NOMO-1 (cell line): ENCODE results near the gene ASTN2.

Source experiments
- DNase-seq, 2 experiments: peaks; one replicate each; lab custom pipeline; 2025; ENCODE audit not compliant: unreplicated experiment in 2 of 2; lab: John Stamatoyannopoulos, UW

Gene ASTN2

GRCh38 chr9:116653348-116654058 lies 761.4 kb downstream of the ASTN2 start:
- DNase-seq, result no peak

- no peak for DNase-seq
Measured at GRCh38 chr9:116647515-116647809, 767.4 kb downstream of the ASTN2 start.

- DNase-seq, result peak in 1 of 2 experiments; percentile 17
Measured at GRCh38 chr9:116646661-116647514, 768.0 kb downstream of the ASTN2 start.

- DNase-seq, result no peak
Measured at GRCh38 chr9:116644091-116644688, 770.7 kb downstream of the ASTN2 start.

GRCh38 chr9:116643691-116644090 lies 771.2 kb downstream of the ASTN2 start:
- DNase-seq, result no peak

GRCh38 chr9:116641292-116642059 lies 773.4 kb downstream of the ASTN2 start:
- no peak for DNase-seq

GRCh38 chr9:116639251-116639741 lies 775.6 kb downstream of the ASTN2 start:
- no peak for DNase-seq

GRCh38 chr9:116635908-116636307 lies 778.9 kb downstream of the ASTN2 start:
- DNase-seq, result no peak

- peak; percentile 30 to 82 for DNase-seq
Measured at GRCh38 chr9:116632990-116633838, 781.6 kb downstream of the ASTN2 start.

- DNase-seq, result no peak
Measured at GRCh38 chr9:116629634-116630033, 785.2 kb downstream of the ASTN2 start.

- DNase-seq, result no peak
Measured at GRCh38 chr9:116628716-116629115, 786.1 kb downstream of the ASTN2 start.

GRCh38 chr9:116627433-116627832 lies 787.4 kb downstream of the ASTN2 start:
- DNase-seq, result no peak

- DNase-seq, result no peak
Measured at GRCh38 chr9:116626762-116627161, 788.1 kb downstream of the ASTN2 start.

GRCh38 chr9:116623715-116624114 lies 791.1 kb downstream of the ASTN2 start:
- DNase-seq, result no peak

GRCh38 chr9:116617389-116617788 lies 797.5 kb downstream of the ASTN2 start:
- no peak for DNase-seq

- DNase-seq, result no peak
Measured at GRCh38 chr9:116616304-116616914, 798.4 kb downstream of the ASTN2 start.

- no peak for DNase-seq
Measured at GRCh38 chr9:116608064-116608463, 806.8 kb downstream of the ASTN2 start.

- no peak for DNase-seq
Measured at GRCh38 chr9:116605904-116606341, 808.9 kb downstream of the ASTN2 start.

- DNase-seq, result no peak
Measured at GRCh38 chr9:116605060-116605459, 809.8 kb downstream of the ASTN2 start.
